ENCODE measurements around the gene RAB43.

DNA sequence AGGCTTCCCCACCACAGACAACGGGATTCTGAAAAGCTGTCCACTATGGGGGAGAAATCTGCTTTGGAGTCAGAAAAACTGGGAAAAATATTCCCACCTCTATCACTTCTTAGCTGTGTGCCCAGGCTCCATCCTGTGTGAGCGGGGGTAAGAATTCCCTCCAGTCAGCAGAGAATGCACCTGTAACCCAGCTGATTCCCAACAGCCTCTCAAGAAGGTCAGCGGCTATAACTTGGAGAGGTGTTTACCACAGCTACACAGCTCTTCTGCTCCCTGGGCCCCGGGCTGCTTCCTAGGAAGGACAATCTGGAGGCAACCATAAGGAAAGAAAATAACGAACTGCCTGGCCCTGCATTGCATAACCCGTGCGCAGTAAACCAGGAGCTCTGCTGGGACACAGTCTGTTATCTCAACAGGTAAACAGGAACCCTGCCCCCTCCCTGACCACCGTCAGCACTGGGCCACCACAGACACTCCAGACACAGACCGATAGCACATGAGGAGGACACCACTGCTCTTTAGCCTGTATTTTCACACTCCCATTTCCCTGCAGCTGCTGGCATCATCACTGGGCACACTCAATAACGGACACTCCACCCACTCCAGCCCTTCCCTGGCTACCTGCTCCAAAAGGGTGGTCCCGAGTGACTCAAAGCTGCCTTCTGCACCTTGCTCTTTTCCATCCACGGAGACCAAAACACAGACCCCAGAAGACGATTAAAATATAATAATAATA is 2.1 kb downstream of the RAB43 start:
- TF ChIP-seq, protein P1, sequence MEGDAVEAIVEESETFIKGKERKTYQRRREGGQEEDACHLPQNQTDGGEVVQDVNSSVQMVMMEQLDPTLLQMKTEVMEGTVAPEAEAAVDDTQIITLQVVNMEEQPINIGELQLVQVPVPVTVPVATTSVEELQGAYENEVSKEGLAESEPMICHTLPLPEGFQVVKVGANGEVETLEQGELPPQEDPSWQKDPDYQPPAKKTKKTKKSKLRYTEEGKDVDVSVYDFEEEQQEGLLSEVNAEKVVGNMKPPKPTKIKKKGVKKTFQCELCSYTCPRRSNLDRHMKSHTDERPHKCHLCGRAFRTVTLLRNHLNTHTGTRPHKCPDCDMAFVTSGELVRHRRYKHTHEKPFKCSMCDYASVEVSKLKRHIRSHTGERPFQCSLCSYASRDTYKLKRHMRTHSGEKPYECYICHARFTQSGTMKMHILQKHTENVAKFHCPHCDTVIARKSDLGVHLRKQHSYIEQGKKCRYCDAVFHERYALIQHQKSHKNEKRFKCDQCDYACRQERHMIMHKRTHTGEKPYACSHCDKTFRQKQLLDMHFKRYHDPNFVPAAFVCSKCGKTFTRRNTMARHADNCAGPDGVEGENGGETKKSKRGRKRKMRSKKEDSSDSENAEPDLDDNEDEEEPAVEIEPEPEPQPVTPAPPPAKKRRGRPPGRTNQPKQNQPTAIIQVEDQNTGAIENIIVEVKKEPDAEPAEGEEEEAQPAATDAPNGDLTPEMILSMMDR (IDR thresholded peaks at IDR 0.05) = no peak
- TF ChIP-seq POLR2A (IDR thresholded peaks at IDR 0.05) = no peak

Measured in testis (tissue), 2 donors.